ENCODE data around the gene DPF1. TPM values are rescaled to one million over a fixed set of nuclear protein-coding genes. Genes with fewer than 3 reads are reported as not detected.

The DPF1 gene
- polyA plus RNA-seq, 6 donors from 2014 or later: 0.20 to 0.41 TPM; not detected in 4

- ATAC-seq (ENCODE audit: low read depth in 2 of 2) (no peak), DNase-seq (no peak)
- Mint-ChIP-seq H3K36me3 (peaks cover 31 to 54% of the 10 kb centered on the region in 2 donors), H3K4me1 (peaks cover 0 to 18% (median 2%) of the 10 kb centered on the region in 3 donors), H3K27ac (peak overlapping the region in 2 of 6 donors; percentile 30 to 42), H3K27me3 (no peaks in the 10 kb centered on the region), H3K4me3 (peak overlapping the region in 1 of 8 donors; percentile 80), H3K9me3 (peaks cover 7 to 23% (median 17%) of the 10 kb centered on the region in 7 donors)
Measured at GRCh38 chr19:38182536-38183210, 41.3 kb downstream of the DPF1 start.

GRCh38 chr19:38180071-38180470 lies 44.0 kb downstream of the DPF1 start:
- DNase-seq (no peak), ATAC-seq (ENCODE audit: low read depth in 2 of 2) (no peak)
- Mint-ChIP-seq H3K9me3 (peaks cover 7 to 26% (median 17%) of the 10 kb centered on the region in 7 donors), H3K27ac (no peak overlapping the region), H3K4me3 (no peak overlapping the region), H3K4me1 (peaks cover 0 to 14% (median 0%) of the 10 kb centered on the region in 3 donors), H3K27me3 (no peaks in the 10 kb centered on the region), H3K36me3 (peaks cover 30 to 52% of the 10 kb centered on the region in 2 donors)

- Mint-ChIP-seq H3K9me3 (peaks cover 5 to 22% (median 10%) of the 10 kb centered on the region in 7 donors), H3K36me3 (peaks cover 22 to 47% of the 10 kb centered on the region in 2 donors), H3K4me3 (no peak overlapping the region), H3K27ac (no peak overlapping the region), H3K4me1 (peaks cover 3 to 15% (median 8%) of the 10 kb centered on the region in 3 donors), H3K27me3 (no peaks in the 10 kb centered on the region)
- ATAC-seq (ENCODE audit: low read depth in 2 of 2): no peak
- DNase-seq: no peak
Measured at GRCh38 chr19:38175422-38175821, 48.6 kb downstream of the DPF1 start.

GRCh38 chr19:38173291-38174041 lies 50.6 kb downstream of the DPF1 start:
- peaks cover 3 to 15% (median 8%) of the 10 kb centered on the region in 3 donors for H3K4me1 Mint-ChIP-seq
- ATAC-seq (ENCODE audit: low read depth in 2 of 2): no peak
- DNase-seq: no peak
- peaks cover 11 to 33% of the 10 kb centered on the region in 2 donors for H3K36me3 Mint-ChIP-seq
- no peaks in the 10 kb centered on the region for H3K27me3 Mint-ChIP-seq
- H3K27ac Mint-ChIP-seq: peak overlapping the region in 3 of 6 donors; percentile 34 to 81 (median 78)
- H3K9me3 Mint-ChIP-seq: peaks cover 0 to 8% (median 0%) of the 10 kb centered on the region in 7 donors
- H3K4me3 Mint-ChIP-seq: peak overlapping the region in 2 of 8 donors; percentile 30 to 64

GRCh38 chr19:38172001-38172400 lies 52.0 kb downstream of the DPF1 start:
- H3K36me3 Mint-ChIP-seq: peaks cover 11 to 33% of the 10 kb centered on the region in 2 donors

GRCh38 chr19:38170334-38170733 lies 53.7 kb downstream of the DPF1 start:
- peaks cover 3 to 15% (median 15%) of the 10 kb centered on the region in 3 donors for H3K4me1 Mint-ChIP-seq
- no peaks in the 10 kb centered on the region for H3K27me3 Mint-ChIP-seq
- peaks cover 0 to 3% (median 0%) of the 10 kb centered on the region in 7 donors for H3K9me3 Mint-ChIP-seq
- H3K27ac Mint-ChIP-seq: peak overlapping the region in 3 of 6 donors; percentile 1 to 60 (median 44)
- ATAC-seq (ENCODE audit: low read depth in 2 of 2) (no peak), DNase-seq (no peak)
- H3K4me3 Mint-ChIP-seq: no peak overlapping the region
- H3K36me3 Mint-ChIP-seq: peaks cover 7 to 34% of the 10 kb centered on the region in 2 donors

More at GRCh38 chr19:38172001-38172400, 52.0 kb downstream of the DPF1 start:
- H3K9me3 Mint-ChIP-seq: peaks cover 0 to 3% (median 0%) of the 10 kb centered on the region in 7 donors
- H3K27ac Mint-ChIP-seq: peak overlapping the region in 3 of 6 donors; percentile 60 to 78 (median 70)
- H3K4me3 Mint-ChIP-seq: peak overlapping the region in 1 of 8 donors; percentile 9
- DNase-seq (no peak), ATAC-seq (ENCODE audit: low read depth in 2 of 2) (no peak)
- peaks cover 3 to 15% (median 8%) of the 10 kb centered on the region in 3 donors for H3K4me1 Mint-ChIP-seq
- H3K27me3 Mint-ChIP-seq: no peaks in the 10 kb centered on the region

- Mint-ChIP-seq H3K4me3 (no peak overlapping the region), H3K36me3 (peaks cover 7 to 31% of the 10 kb centered on the region in 2 donors), H3K27me3 (no peaks in the 10 kb centered on the region), H3K27ac (no peak overlapping the region), H3K9me3 (peaks cover 0 to under 1% (median 0%) of the 10 kb centered on the region in 7 donors), H3K4me1 (peaks cover 3 to 18% (median 12%) of the 10 kb centered on the region in 3 donors)
- DNase-seq (no peak), ATAC-seq (ENCODE audit: low read depth in 2 of 2) (no peak)
Measured at GRCh38 chr19:38168637-38169036, 55.4 kb downstream of the DPF1 start.

GRCh38 chr19:38165335-38165734 lies 58.7 kb downstream of the DPF1 start:
- peaks cover 0 to 12% (median 0%) of the 10 kb centered on the region in 3 donors for H3K4me1 Mint-ChIP-seq
- H3K4me3 Mint-ChIP-seq: no peak overlapping the region
- DNase-seq: no peak
- peaks cover 4 to 26% of the 10 kb centered on the region in 2 donors for H3K36me3 Mint-ChIP-seq
- no peaks in the 10 kb centered on the region for H3K27me3 Mint-ChIP-seq
- no peak for ATAC-seq (ENCODE audit: low read depth in 2 of 2)
- H3K9me3 Mint-ChIP-seq: peaks cover 0 to 6% (median 0%) of the 10 kb centered on the region in 7 donors
- H3K27ac Mint-ChIP-seq: no peak overlapping the region

GRCh38 chr19:38164526-38164925 lies 59.5 kb downstream of the DPF1 start:
- Mint-ChIP-seq H3K27ac (peak overlapping the region in 1 of 6 donors; percentile 78), H3K4me1 (peaks cover 0 to 12% (median 0%) of the 10 kb centered on the region in 3 donors), H3K9me3 (peaks cover 0 to 6% (median 0%) of the 10 kb centered on the region in 7 donors), H3K4me3 (peak overlapping the region in 1 of 8 donors; percentile 60), H3K36me3 (peaks cover 4 to 26% of the 10 kb centered on the region in 2 donors), H3K27me3 (no peaks in the 10 kb centered on the region)
- ATAC-seq (ENCODE audit: low read depth in 2 of 2) (no peak), DNase-seq (no peak)

- Mint-ChIP-seq H3K36me3 (peaks cover 4 to 30% of the 10 kb centered on the region in 2 donors), H3K9me3 (peaks cover 0 to 6% (median 0%) of the 10 kb centered on the region in 7 donors), H3K4me1 (peaks cover 0 to 12% (median 0%) of the 10 kb centered on the region in 3 donors), H3K27ac (peak overlapping the region in 3 of 6 donors; percentile 63 to 81 (median 68)), H3K27me3 (no peaks in the 10 kb centered on the region), H3K4me3 (peak overlapping the region in 1 of 8 donors; percentile 32)
- no peak for DNase-seq
- ATAC-seq (ENCODE audit: low read depth in 2 of 2): no peak
Measured at GRCh38 chr19:38163419-38164290, 60.4 kb downstream of the DPF1 start.

GRCh38 chr19:38162632-38163031 lies 61.4 kb downstream of the DPF1 start:
- no peak for ATAC-seq (ENCODE audit: low read depth in 2 of 2)
- Mint-ChIP-seq H3K9me3 (peaks cover 0 to 6% (median 0%) of the 10 kb centered on the region in 7 donors), H3K27ac (peak overlapping the region in 2 of 6 donors; percentile 27 to 47), H3K27me3 (no peaks in the 10 kb centered on the region), H3K4me3 (peak overlapping the region in 2 of 8 donors; percentile 15 to 33), H3K36me3 (peaks cover 13 to 41% of the 10 kb centered on the region in 2 donors), H3K4me1 (peaks cover 0 to 12% (median 0%) of the 10 kb centered on the region in 3 donors)
- no peak for DNase-seq

- Mint-ChIP-seq H3K4me3 (peak overlapping the region in 1 of 8 donors; percentile 15), H3K36me3 (peaks cover 13 to 45% of the 10 kb centered on the region in 2 donors), H3K4me1 (peaks cover 0 to 15% (median 0%) of the 10 kb centered on the region in 3 donors), H3K27ac (no peak overlapping the region), H3K9me3 (peaks cover 0 to 6% (median 0%) of the 10 kb centered on the region in 7 donors), H3K27me3 (no peaks in the 10 kb centered on the region)
- DNase-seq (no peak), ATAC-seq (ENCODE audit: low read depth in 2 of 2) (no peak)
Measured at GRCh38 chr19:38162094-38162493, 61.9 kb downstream of the DPF1 start.

All from naive B cell (primary cell).